A549 (cell line): Measurements from ENCODE around the gene MT1A. TPM values are rescaled to one million over a fixed set of nuclear protein-coding genes. Genes with fewer than 3 reads are reported as not detected.

ENCODE experiments used
- ATAC-seq, 2 experiments: fragments of 200-7000 bp in 1 of 2; fragments of >200 bp in 1 of 2; cut with Nextera tagmentation in 1 of 2; cut with Tn5 transposase in 1 of 2; 3 replicates each; pipeline versions ENCODE4 v1.8.0 to v1.9.1; 2018 to 2020; ENCODE audit warnings: mild to moderate bottlenecking in 1 of 2, moderate library complexity in 1 of 2
- CTCF ChIA-PET: fragments of 300-600 bp; sonication (Branson Sonifier 250); formaldehyde crosslinking; extraction: SDS; loops from one replicate; lab custom pipeline; 2021; ENCODE audit warnings: antibody characterized with exemption, inconsistent platforms; lab: Yijun Ruan, JAX
- POLR2A ChIA-PET: fragments of 350-600 bp; formaldehyde crosslinking; extraction: SDS; loops from one replicate; lab custom pipeline; 2021; ENCODE audit warnings: antibody characterized with exemption, inconsistent platforms; lab: Yijun Ruan, JAX
- DNase-seq, 2 experiments: peaks; one replicate each; pipeline versions ENCODE4 v3.0.0 to v3.0.0-alpha.2; 2011 to 2016; ENCODE audit warnings: low read depth in 1 of 2, low spot score in 1 of 2
- FAIRE-seq: peaks from 2 replicates; lab custom pipeline; 2011; peaks lifted over from hg19 to GRCh38; lab: Jason Lieb, UNC
- H3K27ac ChIP-seq, 2 experiments: fragments of >200 bp; sonication (Bioruptor Twin); formaldehyde crosslinking; 3 replicates each; pipeline ENCODE4 v1.5.1; 2016 to 2017
- H3K4me1 ChIP-seq: fragments of >200 bp; sonication (Bioruptor Twin); formaldehyde crosslinking; 3 replicates; pipeline ENCODE4 v1.6.1; 2016
- H3K4me2 ChIP-seq: fragments of >200 bp; sonication (Bioruptor Twin); formaldehyde crosslinking; 3 replicates; pipeline ENCODE4 v1.6.1; 2016
- H3K4me3 ChIP-seq: fragments of >200 bp; sonication (Bioruptor Twin); formaldehyde crosslinking; 3 replicates; pipeline ENCODE4 v1.5.1; 2016
- H3K9me3 ChIP-seq: fragments of >200 bp; sonication (Bioruptor Twin); formaldehyde crosslinking; 3 replicates; pipeline ENCODE4 v1.6.1; 2016
- CEBPB ChIP-seq, 2 experiments: fragments of >200 bp in 1 of 2; sonication (Bioruptor Twin) in 1 of 2; formaldehyde crosslinking in 1 of 2; IDR thresholded peaks; 2 replicates each; pipeline ENCODE4 v1.6.1; 2012 to 2016
- EHF ChIP-seq: fragments of 250-450 bp; sonication (Bioruptor Pico); IDR thresholded peaks from 2 replicates; pipeline ENCODE4 v1.5.0; 2020; ENCODE audit warnings: mild to moderate bottlenecking
- EHMT2 ChIP-seq: fragments of 200-600 bp; sonication (generic); IDR thresholded peaks from 2 replicates; pipeline ENCODE4 v1.6.1; 2016; ENCODE audit warnings: antibody characterized with exemption, low read depth, mild to moderate bottlenecking, moderate library complexity
- EP300 ChIP-seq, 2 experiments: fragments of >200 bp; sonication (Bioruptor Twin); formaldehyde crosslinking; IDR thresholded peaks; 2 replicates in 1 of 2; 3 replicates in 1 of 2; pipeline ENCODE4 v1.6.1; 2016 to 2017
- ESRRA ChIP-seq: fragments of 150-350 bp; IDR thresholded peaks from 2 replicates; pipeline ENCODE4 v1.6.1; 2014; ENCODE audit warnings: mild to moderate bottlenecking, low read length, borderline replicate concordance
- FOSL2 ChIP-seq, 2 experiments: fragments of 450-650 bp in 1 of 2; fragments of >200 bp in 1 of 2; sonication (Bioruptor Twin) in 1 of 2; formaldehyde crosslinking; IDR thresholded peaks; 2 replicates each; pipeline versions ENCODE4 v1.5.0 to v1.6.1; 2016 to 2020; ENCODE audit warnings: mild to moderate bottlenecking in 1 of 2, moderate library complexity in 1 of 2
- FOXS1 ChIP-seq: fragments of 250-450 bp; sonication (Bioruptor Pico); IDR thresholded peaks from 2 replicates; pipeline ENCODE4 v1.5.0; 2020; ENCODE audit warnings: mild to moderate bottlenecking, moderate library complexity
- GATA3 ChIP-seq: IDR thresholded peaks from 2 replicates; pipeline ENCODE4 v1.6.1; 2012; ENCODE audit warnings: borderline replicate concordance
- JUNB ChIP-seq: fragments of >200 bp; sonication (Bioruptor Twin); formaldehyde crosslinking; IDR thresholded peaks from 2 replicates; pipeline ENCODE4 v1.6.1; 2016
- KDM1A ChIP-seq: fragments of 200-600 bp; sonication (generic); IDR thresholded peaks from 2 replicates; pipeline ENCODE4 v1.6.1; 2016; ENCODE audit warnings: low read depth, mild to moderate bottlenecking
- KDM5A ChIP-seq: fragments of 200-600 bp; sonication (generic); IDR thresholded peaks from 2 replicates; pipeline ENCODE4 v1.6.1; 2016; ENCODE audit warnings: antibody characterized with exemption, mild to moderate bottlenecking
- MAFK ChIP-seq: fragments of 450-650 bp; IDR thresholded peaks from 2 replicates; pipeline ENCODE4 v1.6.1; 2014; ENCODE audit not compliant: partially characterized antibody
- MAZ ChIP-seq: fragments of 150-350 bp; IDR thresholded peaks from 2 replicates; pipeline ENCODE4 v1.6.1; 2014; ENCODE audit warnings: antibody characterized with exemption, low read depth, low read length, borderline replicate concordance
- NFE2L2 ChIP-seq: fragments of 150-350 bp; conservative IDR thresholded peaks from 2 replicates; pipeline ENCODE4 v1.6.1; 2014; ENCODE audit warnings: low read length
- NPAS2 ChIP-seq: fragments of 250-450 bp; sonication (Bioruptor Pico); IDR thresholded peaks from 2 replicates; pipeline ENCODE4 v1.8.0; 2022; ENCODE audit warnings: mild to moderate bottlenecking, moderate library complexity, borderline replicate concordance
- NR3C1 ChIP-seq: fragments of >200 bp; sonication (Bioruptor Twin); formaldehyde crosslinking; IDR thresholded peaks from 3 replicates; pipeline ENCODE4 v1.6.1; 2017
- POLR2A ChIP-seq: IDR thresholded peaks from 2 replicates; pipeline ENCODE4 v1.6.1; 2012; ENCODE audit warnings: mild to moderate bottlenecking, low read length
- TFCP2L1 ChIP-seq: fragments of 250-450 bp; sonication (Bioruptor Pico); IDR thresholded peaks from 2 replicates; pipeline ENCODE4 v1.5.0; 2021; ENCODE audit warnings: mild to moderate bottlenecking
- TP53 ChIP-seq: fragments of 250-450 bp; sonication (Bioruptor Pico); IDR thresholded peaks from 2 replicates; pipeline ENCODE4 v1.5.0; 2021; ENCODE audit warnings: mild to moderate bottlenecking, moderate library complexity
- ZFP36 ChIP-seq: fragments of 450-650 bp; IDR thresholded peaks from 2 replicates; pipeline ENCODE4 v1.6.1; 2014; ENCODE audit warnings: borderline replicate concordance; ENCODE audit not compliant: partially characterized antibody
- ZSCAN20 ChIP-seq: fragments of 250-450 bp; sonication (Bioruptor Pico); IDR thresholded peaks from 2 replicates; pipeline ENCODE4 v1.8.0; 2022; ENCODE audit warnings: mild to moderate bottlenecking, moderate library complexity
- WGBS: methylation state at CpG from one replicate; pipeline ENCODE4 v1.1.6; 2017; ENCODE audit errors: missing lambda C conversion rate; 5-methylcytosine and 5-hydroxymethylcytosine counted together
- polyA plus RNA-seq, 4 experiments: library from polyadenylated mRNA; depleted of rRNA in 3 of 4; stranded (reverse); fragments of >200 nt; fragmentation: RNase III in 1 of 4; extraction: RNeasy Plus Mini Kit Qiagen cat#74134 plus additional on column Dnase treatment in 1 of 4; gene quantifications; 2 replicates in 3 of 4; 3 replicates in 1 of 4; pipeline ENCODE4 v1.2.3, GENCODE V29; 2011 to 2017
- TF ChIP-seq, protein P1 (sequence below): fragments of 200-600 bp; sonication (generic); IDR thresholded peaks from 2 replicates; pipeline ENCODE4 v1.6.1; 2016; ENCODE audit warnings: antibody characterized with exemption, mild to moderate bottlenecking, moderate library complexity
- TF ChIP-seq, protein P2 (sequence below): fragments of >200 bp; sonication (Bioruptor Twin); formaldehyde crosslinking; IDR thresholded peaks from 3 replicates; pipeline ENCODE4 v1.5.1; 2016
- TF ChIP-seq, protein P3 (sequence below): fragments of 150-350 bp; IDR thresholded peaks from 2 replicates; pipeline ENCODE4 v1.6.1; 2014; ENCODE audit warnings: low read depth, mild to moderate bottlenecking, low read length
- TF ChIP-seq, protein P4 (sequence below): IDR thresholded peaks from 2 replicates; pipeline ENCODE4 v1.6.1; 2012
- TF ChIP-seq, protein P5 (sequence below): fragments of >200 bp; sonication (Bioruptor Twin); formaldehyde crosslinking; IDR thresholded peaks from 3 replicates; pipeline ENCODE4 v1.6.1; 2016
- TF ChIP-seq, protein P6 (sequence below): IDR thresholded peaks from 2 replicates; pipeline ENCODE4 v1.6.1; 2012; ENCODE audit warnings: low read depth, borderline replicate concordance

The MT1A gene
- polyA plus RNA-seq, 2 of the 4 experiments (the other 2 are of a cell fraction) = 5.3 to 12.8 TPM

DNA sequence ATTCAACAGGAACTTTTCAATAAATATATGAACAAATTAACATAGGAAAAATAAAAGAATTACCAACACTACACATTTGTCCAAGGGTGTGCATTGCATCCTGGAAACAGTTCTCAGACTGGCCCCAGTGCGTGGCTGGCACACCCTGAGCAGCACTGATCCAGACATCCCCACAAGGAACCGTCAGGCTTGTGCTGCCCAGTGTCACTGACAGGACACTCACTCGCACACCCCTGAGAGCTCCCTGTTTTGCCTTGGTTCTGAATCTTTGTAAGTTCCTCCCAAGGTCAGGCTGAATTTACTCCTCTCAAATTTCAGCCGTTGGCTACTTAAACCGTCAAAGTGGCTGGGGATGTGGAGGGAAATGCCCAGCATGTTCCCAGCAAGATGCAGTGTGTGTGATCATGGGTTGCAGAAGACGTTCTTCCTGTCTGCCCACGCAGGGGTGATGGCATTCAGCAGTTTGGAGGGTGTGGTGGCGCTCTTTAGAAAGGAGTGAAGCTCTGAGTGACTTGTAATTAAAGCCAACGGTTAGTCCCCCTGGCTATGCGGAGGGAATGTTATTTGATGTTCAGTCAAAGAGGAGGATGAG is 28.4 kb upstream of the MT1A start (continued):
- no peak for TF ChIP-seq FOSL2 (IDR thresholded peaks at IDR 0.05)
- TF ChIP-seq FOSL2 (CRISPR knock-in tag; IDR thresholded peaks at IDR 0.05) = peak; percentile 19; the same call in 1 of the 2 replicates
- TF ChIP-seq ZSCAN20 (CRISPR knock-in tag) = no peak
- TF ChIP-seq MAZ = no peak
- TF ChIP-seq FOXS1 = no peak
- peak; percentile 80; the same call in 1 of the 2 replicates for TF ChIP-seq TP53 (CRISPR knock-in tag)
- no peak for TF ChIP-seq POLR2A
- TF ChIP-seq, protein P1, sequence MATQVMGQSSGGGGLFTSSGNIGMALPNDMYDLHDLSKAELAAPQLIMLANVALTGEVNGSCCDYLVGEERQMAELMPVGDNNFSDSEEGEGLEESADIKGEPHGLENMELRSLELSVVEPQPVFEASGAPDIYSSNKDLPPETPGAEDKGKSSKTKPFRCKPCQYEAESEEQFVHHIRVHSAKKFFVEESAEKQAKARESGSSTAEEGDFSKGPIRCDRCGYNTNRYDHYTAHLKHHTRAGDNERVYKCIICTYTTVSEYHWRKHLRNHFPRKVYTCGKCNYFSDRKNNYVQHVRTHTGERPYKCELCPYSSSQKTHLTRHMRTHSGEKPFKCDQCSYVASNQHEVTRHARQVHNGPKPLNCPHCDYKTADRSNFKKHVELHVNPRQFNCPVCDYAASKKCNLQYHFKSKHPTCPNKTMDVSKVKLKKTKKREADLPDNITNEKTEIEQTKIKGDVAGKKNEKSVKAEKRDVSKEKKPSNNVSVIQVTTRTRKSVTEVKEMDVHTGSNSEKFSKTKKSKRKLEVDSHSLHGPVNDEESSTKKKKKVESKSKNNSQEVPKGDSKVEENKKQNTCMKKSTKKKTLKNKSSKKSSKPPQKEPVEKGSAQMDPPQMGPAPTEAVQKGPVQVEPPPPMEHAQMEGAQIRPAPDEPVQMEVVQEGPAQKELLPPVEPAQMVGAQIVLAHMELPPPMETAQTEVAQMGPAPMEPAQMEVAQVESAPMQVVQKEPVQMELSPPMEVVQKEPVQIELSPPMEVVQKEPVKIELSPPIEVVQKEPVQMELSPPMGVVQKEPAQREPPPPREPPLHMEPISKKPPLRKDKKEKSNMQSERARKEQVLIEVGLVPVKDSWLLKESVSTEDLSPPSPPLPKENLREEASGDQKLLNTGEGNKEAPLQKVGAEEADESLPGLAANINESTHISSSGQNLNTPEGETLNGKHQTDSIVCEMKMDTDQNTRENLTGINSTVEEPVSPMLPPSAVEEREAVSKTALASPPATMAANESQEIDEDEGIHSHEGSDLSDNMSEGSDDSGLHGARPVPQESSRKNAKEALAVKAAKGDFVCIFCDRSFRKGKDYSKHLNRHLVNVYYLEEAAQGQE = no peak
- TF ChIP-seq EP300 (IDR thresholded peaks at IDR 0.05) = no peak
- no peak for TF ChIP-seq EHMT2
- TF ChIP-seq MAFK = no peak
- TF ChIP-seq CEBPB (IDR thresholded peaks at IDR 0.05) = no peak
- TF ChIP-seq, protein P2, sequence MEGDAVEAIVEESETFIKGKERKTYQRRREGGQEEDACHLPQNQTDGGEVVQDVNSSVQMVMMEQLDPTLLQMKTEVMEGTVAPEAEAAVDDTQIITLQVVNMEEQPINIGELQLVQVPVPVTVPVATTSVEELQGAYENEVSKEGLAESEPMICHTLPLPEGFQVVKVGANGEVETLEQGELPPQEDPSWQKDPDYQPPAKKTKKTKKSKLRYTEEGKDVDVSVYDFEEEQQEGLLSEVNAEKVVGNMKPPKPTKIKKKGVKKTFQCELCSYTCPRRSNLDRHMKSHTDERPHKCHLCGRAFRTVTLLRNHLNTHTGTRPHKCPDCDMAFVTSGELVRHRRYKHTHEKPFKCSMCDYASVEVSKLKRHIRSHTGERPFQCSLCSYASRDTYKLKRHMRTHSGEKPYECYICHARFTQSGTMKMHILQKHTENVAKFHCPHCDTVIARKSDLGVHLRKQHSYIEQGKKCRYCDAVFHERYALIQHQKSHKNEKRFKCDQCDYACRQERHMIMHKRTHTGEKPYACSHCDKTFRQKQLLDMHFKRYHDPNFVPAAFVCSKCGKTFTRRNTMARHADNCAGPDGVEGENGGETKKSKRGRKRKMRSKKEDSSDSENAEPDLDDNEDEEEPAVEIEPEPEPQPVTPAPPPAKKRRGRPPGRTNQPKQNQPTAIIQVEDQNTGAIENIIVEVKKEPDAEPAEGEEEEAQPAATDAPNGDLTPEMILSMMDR = no peak
- no peak for TF ChIP-seq NPAS2 (CRISPR knock-in tag)
- TF ChIP-seq, protein P3, sequence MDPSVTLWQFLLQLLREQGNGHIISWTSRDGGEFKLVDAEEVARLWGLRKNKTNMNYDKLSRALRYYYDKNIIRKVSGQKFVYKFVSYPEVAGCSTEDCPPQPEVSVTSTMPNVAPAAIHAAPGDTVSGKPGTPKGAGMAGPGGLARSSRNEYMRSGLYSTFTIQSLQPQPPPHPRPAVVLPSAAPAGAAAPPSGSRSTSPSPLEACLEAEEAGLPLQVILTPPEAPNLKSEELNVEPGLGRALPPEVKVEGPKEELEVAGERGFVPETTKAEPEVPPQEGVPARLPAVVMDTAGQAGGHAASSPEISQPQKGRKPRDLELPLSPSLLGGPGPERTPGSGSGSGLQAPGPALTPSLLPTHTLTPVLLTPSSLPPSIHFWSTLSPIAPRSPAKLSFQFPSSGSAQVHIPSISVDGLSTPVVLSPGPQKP = no peak
- TF ChIP-seq EHF (CRISPR knock-in tag) = 0 out of 2 replicates have a peak, but pooled peaks have one; percentile 35
- no peak for TF ChIP-seq NR3C1

DNA sequence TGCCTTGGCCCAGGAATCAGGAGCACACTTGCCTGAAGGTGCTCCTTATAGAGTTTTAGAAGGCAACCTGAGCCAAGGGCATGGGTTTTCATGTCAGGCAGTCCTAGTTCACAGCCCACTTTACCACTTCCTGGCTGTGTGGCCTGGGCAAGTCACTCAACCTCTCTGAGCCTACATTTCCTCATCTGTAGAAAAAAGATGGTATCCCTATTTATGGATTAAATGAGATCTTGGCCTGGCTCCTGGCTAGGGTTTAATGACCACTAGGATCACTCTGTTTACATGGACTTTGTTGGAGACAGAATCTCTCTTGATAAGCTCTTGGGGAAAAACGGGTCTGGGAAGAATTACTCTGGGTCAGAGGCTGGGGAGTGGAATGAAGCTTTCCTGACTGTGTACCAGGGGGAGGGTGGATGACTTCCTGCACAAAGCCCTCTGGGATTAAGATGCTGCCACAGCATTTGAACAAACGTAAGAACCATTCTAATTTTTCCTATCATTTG is 27.8 kb upstream of the MT1A start:
- FAIRE-seq = no peak
- H3K27ac ChIP-seq = peak overlapping the region; percentile 93 to 96
- ChIA-PET CTCF (interaction anchor here (0.6 to 19.7 kb wide), 11 partner anchors 10 to 184 kb away, joined by 3 to 340 read pairs (median 3); partner anchors contain the start of genes MT1A, MT1B, MT1E and MT1F), POLR2A (interaction anchor here (3.1 to 10.8 kb wide), 3 partner anchors 13 to 73 kb away, joined by 23 to 185 read pairs (median 33); partner anchors contain the start of gene MT1X)
- 75% methylated on average over 2 of the region's 2 CpGs for WGBS
- no peak for ATAC-seq
- H3K9me3 ChIP-seq = no peaks in the 10 kb centered on the region
- H3K4me1 ChIP-seq = peaks cover 70% of the 10 kb centered on the region
- H3K4me3 ChIP-seq = no peak overlapping the region
- H3K4me2 ChIP-seq = peak overlapping the region; percentile 81
- DNase-seq = no peak
- no peak for TF ChIP-seq FOXS1
- no peak for TF ChIP-seq ESRRA
- TF ChIP-seq, protein P4, sequence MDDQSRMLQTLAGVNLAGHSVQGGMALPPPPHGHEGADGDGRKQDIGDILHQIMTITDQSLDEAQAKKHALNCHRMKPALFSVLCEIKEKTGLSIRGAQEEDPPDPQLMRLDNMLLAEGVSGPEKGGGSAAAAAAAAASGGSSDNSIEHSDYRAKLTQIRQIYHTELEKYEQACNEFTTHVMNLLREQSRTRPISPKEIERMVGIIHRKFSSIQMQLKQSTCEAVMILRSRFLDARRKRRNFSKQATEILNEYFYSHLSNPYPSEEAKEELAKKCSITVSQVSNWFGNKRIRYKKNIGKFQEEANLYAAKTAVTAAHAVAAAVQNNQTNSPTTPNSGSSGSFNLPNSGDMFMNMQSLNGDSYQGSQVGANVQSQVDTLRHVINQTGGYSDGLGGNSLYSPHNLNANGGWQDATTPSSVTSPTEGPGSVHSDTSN = no peak
- TF ChIP-seq NFE2L2 = no peak
- no peak for TF ChIP-seq KDM5A
- no peak for TF ChIP-seq MAFK
- peak; percentile 73; the same call in 1 of the 2 replicates for TF ChIP-seq KDM1A
- no peak for TF ChIP-seq JUNB
- TF ChIP-seq, protein P5, sequence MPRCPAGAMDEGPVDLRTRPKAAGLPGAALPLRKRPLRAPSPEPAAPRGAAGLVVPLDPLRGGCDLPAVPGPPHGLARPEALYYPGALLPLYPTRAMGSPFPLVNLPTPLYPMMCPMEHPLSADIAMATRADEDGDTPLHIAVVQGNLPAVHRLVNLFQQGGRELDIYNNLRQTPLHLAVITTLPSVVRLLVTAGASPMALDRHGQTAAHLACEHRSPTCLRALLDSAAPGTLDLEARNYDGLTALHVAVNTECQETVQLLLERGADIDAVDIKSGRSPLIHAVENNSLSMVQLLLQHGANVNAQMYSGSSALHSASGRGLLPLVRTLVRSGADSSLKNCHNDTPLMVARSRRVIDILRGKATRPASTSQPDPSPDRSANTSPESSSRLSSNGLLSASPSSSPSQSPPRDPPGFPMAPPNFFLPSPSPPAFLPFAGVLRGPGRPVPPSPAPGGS = no peak
- TF ChIP-seq, protein P6, sequence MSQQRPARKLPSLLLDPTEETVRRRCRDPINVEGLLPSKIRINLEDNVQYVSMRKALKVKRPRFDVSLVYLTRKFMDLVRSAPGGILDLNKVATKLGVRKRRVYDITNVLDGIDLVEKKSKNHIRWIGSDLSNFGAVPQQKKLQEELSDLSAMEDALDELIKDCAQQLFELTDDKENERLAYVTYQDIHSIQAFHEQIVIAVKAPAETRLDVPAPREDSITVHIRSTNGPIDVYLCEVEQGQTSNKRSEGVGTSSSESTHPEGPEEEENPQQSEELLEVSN = no peak
- peak; percentile 70 for TF ChIP-seq ZFP36
- no peak for TF ChIP-seq GATA3
- TF ChIP-seq EHF (CRISPR knock-in tag) = no peak
- TF ChIP-seq, protein P3 = no peak
- no peak for TF ChIP-seq TFCP2L1 (CRISPR knock-in tag)
